Right forelimb (tissue), 1 donor: ENCODE results near the gene ERVK3-1.
"Not testable (repeated sequence)": the region's sequence is repeated elsewhere in the genome, so short reads cannot be mapped to it uniquely, and the experiment has no call there.

Experiments used
- DNase-seq: peaks from one replicate; pipeline ENCODE4 v3.0.0-alpha.2; 2018

Gene ERVK3-1

GRCh38 chr19:58305065-58305931, at the start of gene ERVK3-1:
Gene ERVK3-1, plus strand, starts transcription at chr19:58305377. Its CDS starts 6,792 bp downstream, at chr19:58312169.
- DNase-seq, result peak; percentile 95

DNA sequence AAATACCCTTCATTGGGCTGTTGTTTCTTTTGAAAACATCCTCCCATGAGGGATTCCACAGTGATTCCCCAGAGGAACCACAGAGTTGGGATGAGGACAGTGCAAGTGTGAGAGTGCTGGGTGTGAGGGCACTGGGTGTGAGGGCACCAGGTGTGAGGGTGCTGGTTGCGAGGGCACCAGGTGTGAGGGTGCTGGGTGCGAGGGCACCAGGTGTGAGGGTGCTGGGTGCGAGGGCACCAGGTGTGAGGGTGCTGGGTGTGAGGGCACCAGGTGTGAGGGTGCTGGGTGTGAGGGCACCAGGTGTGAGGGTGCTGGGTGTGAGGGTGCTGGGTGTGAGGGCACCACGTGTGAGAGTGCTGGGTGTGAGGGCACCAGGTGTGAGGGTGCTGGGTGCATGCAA, 46.9 kb upstream of the ERVK3-1 start:
- not testable (repeated sequence) for DNase-seq

- no peak for DNase-seq
Observed at GRCh38 chr19:58261600-58261967, 43.6 kb upstream of the ERVK3-1 start.

DNA sequence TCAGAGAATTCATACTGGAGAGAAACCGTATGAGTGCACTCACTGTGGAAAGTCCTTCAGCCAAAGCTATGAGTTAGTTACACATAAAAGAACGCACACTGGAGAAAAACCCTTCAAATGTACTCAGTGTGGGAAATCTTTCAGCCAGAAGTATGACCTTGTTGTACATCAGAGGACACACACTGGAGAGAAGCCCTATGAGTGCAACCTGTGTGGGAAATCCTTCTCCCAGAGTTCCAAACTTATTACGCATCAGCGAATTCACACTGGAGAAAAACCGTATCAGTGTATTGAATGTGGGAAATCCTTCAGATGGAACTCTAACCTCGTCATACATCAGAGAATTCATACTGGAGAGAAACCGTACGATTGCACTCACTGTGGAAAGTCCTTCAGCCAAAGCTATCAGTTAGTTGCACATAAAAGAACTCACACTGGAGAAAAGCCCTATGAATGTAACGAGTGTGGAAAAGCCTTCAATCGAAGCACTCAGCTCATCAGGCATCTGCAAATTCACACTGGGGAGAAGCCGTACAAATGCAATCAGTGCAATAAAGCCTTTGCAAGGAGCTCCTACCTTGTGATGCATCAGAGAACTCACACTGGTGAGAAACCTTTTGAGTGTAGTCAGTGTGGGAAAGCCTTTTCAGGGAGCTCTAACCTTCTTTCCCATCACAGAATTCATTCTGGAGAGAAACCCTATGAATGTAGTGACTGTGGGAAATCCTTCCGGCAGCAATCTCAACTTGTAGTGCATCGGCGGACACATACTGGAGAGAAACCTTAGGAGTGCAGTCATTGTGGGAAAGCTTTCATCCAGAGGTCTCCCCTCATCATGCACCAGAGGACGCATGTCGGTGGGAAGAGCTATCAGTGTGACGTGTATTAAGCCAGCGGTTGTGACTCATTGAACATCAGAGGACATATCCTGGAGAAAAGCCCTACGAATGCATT, 42.9 kb upstream of the ERVK3-1 start:
- no peak for DNase-seq

GRCh38 chr19:58262922-58263296, 42.3 kb upstream of the ERVK3-1 start:
- no peak for DNase-seq

DNA sequence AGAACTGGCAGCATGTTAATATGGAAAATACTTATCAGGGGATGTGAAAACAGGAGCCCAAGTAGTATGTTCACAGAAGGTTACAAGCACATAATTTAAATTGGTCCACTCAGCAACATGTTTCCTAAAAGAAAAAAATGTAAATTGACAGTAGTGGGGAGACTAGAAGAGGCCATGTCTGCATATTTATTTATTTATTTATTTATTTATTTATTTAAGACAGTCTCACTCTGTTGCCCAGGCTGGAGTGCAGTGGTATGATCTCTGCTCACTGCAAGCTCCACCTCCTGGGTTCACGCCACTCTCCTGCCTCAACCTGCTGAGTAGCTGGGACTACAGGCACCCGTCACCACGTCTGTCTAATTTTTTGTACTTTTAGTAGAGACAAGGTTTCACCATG, 40.1 kb upstream of the ERVK3-1 start:
- no peak for DNase-seq

- DNase-seq, result no peak
Observed at GRCh38 chr19:58268344-58268743, 36.8 kb upstream of the ERVK3-1 start.

GRCh38 chr19:58274771-58275201, 30.4 kb upstream of the ERVK3-1 start:
- DNase-seq, result no peak

GRCh38 chr19:58275564-58275963, 29.6 kb upstream of the ERVK3-1 start:
- DNase-seq, result no peak

DNA sequence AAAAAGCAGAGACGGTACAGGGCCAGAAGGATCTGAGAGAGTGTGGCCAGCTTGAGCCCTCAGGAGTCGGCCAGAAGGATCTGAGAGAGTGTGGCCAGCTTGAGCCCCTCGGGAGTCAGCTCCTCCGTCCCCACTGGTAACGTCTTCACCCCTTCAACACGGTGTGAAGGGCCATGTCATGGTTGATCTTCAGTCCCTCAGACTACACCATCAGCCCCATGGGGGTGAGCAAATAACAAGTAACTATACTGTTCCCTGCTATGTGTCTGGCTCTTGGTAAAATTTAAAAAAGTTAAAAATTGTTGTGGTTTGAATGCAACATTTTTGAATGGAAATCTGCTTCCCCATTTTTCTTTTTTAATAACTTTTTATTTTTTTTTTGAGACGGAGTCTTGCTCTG, 28.0 kb upstream of the ERVK3-1 start:
- no peak for DNase-seq

- DNase-seq, result no peak
Observed at GRCh38 chr19:58277748-58278540, 27.2 kb upstream of the ERVK3-1 start.

DNA sequence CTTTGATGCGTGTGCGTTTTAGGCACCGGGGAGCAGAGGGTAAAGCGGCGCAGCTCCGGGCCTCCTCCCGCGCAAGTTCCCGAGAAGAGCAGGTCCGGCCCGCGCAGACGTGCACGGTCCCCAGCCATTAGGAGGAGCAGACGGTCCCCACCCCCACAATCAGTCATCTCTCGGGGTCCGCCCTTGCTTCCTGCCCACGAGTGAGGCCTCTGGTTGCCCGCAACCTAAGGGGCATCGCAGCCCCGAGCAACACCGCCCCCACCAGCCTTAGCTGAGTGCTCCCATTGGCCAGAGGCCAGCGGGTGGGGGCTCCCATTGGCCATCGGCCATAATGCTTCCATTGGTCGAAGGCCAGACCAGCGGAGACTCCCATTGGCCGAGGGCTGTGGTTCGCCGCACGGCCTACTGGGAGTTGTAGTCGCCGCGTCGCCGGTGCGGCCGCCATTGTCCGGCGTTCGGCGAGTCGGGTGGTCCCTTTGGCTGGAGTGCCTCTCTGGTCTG, 26.6 kb upstream of the ERVK3-1 start, which contains the start of gene ZNF8:
TSS of gene ZNF8 (plus strand) at position 415 of the 501 bp plus-strand sequence. CDS start 127 bp downstream, outside the sequence.
- DNase-seq, result peak; percentile 99

DNA sequence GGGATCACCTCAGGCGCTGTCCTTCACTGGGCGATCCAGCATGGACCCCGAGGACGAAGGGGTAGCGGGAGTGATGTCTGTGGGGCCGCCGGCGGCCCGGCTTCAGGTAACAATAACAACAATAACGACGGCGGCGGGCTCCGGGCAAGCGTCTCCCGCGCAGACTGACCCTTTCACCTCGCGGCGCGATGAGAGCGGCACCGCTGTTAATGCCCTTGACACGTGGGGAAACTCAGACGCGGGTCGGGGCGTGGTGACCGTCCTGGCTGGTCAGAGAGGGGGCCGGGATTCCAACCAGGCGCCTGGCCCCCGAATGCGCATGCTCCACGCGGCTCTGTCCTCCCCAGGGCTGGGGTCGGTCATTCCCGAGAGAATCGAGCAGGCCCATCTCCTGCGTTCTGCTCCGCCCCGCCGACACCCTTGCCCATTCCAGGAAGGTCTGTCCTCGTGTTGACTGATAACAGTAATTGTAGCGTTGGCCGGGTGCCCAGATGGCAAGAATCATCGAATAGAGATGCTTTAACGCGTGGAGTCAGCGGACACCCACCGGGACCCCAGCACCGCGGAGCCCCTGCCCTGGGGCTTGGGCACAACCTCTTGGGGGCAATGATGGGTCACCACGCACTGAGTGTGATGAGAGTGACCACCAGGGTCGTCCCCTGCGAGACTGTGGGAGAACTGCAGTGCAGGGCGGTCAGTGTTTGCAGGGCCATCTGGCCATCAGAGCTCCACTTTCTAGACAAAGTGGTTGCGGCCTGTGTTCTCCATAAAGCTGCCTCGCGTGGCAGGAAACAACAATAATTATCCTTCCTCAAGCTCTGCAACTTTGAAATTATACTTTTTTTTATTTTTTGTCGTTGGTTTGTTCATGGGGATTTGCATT, 25.9 kb upstream of the ERVK3-1 start:
- DNase-seq, result peak; percentile 76

GRCh38 chr19:58279925-58280316, 25.3 kb upstream of the ERVK3-1 start:
- DNase-seq, result no peak

DNA sequence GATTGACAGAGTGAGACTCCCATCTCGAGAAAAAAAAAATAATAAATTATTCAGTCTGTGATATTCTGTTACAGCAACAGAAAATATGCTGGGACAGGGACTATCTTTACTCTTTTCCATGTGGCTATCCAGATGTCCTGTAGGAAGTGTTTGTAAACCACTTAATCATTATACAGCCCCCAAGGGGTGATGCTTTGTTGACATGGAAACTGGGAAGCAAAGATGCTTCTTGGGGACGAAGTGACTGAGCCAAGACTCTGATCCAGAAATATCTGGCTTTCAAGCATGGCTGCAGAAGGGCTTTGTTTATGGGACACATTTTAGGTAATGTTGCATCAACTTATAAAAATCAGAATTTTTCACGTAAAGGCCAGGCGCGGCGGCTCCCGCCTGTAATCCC, 21.0 kb upstream of the ERVK3-1 start:
- DNase-seq, result no peak

DNA sequence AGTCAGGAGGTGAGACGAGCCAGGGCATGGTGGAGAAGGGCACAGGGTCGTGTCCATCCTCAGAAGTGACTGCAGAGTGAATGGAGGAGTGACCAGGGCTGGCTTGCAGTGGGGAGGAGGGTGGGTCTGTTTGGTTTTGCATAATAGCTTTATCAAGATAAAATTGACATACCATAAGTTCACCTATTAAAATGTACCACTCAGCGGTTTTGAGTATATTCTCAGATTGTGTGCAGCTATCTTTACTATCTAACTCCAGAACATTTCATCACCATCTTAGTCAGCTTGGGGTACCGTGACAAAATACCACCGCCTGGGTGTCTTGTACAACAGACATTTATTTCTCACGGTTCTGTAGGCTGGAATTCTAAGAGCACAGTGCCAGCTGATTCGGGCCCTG, 13.2 kb upstream of the ERVK3-1 start:
- no peak for DNase-seq

GRCh38 chr19:58294743-58295374, 10.3 kb upstream of the ERVK3-1 start:
- no peak for DNase-seq

DNA sequence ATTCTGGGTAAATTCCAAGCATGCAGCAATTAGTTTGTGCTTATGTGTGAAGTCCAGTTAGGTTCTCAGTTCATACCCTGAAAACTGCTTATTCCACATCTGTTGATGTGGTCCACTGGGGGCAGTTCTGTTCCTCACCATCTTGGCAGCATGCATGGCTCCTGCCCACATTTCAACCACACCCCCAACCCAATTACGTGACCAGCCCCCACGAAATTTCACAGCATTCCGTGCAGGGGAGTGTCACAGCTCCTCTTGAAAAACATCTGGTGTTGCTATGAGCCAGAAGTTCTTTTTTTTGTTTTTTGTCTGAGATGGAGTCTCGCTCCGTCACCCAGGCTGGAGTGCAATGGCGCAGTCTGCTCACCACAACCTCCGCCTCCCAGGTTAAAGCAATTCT, 9.1 kb upstream of the ERVK3-1 start:
- no peak for DNase-seq

- DNase-seq, result no peak
Observed at GRCh38 chr19:58300620-58301019, 4.6 kb upstream of the ERVK3-1 start.

GRCh38 chr19:58304255-58304654, 922 bp upstream of the ERVK3-1 start:
- no peak for DNase-seq

DNA sequence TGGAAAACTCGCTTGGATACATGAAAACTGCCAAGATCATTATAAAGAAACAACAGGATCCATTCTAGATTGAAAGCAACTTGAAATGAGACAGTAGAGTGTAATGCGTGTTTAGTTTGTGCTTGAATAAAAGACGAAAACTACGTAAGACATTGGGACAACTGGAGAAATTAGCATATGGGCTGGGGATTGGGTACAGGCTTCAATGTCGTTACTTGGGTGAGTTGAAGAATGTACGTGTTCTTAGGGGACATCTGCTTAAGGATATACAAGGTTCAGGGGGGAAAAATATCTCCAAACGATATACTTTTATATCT, 471 bp upstream of the ERVK3-1 start:
- DNase-seq, result no peak
